OCI-LY3 (cell line): ENCODE measurements around the gene CPZ.

Source experiments
- CTCF ChIP-seq: fragments of 200-600, 300-600 bp; sonication (generic); IDR thresholded peaks from 2 replicates; pipeline ENCODE4 v1.5.1; 2014; ENCODE audit warnings: antibody characterized with exemption, low read length, low read depth
- EZH2phosphoT487 ChIP-seq: fragments of 200-600 bp; shearing (Covaris generic); IDR thresholded peaks from 2 replicates; pipeline ENCODE4 v1.6.1; 2018; ENCODE audit warnings: antibody characterized with exemption, mixed run types, low read depth

GRCh38 chr4:8596891-8597290, 4.3 kb downstream of the CPZ start:
- TF ChIP-seq CTCF (no peak), EZH2phosphoT487 (no peak)
